Fibroblast of gingiva (primary cell): Measurements from ENCODE around the gene NAV3.

Experiments used
- DNase-seq: peaks from one replicate; pipeline ENCODE4 v3.0.0-alpha.2; 2011; ENCODE audit warnings: low read depth

The NAV3 gene, protein sequence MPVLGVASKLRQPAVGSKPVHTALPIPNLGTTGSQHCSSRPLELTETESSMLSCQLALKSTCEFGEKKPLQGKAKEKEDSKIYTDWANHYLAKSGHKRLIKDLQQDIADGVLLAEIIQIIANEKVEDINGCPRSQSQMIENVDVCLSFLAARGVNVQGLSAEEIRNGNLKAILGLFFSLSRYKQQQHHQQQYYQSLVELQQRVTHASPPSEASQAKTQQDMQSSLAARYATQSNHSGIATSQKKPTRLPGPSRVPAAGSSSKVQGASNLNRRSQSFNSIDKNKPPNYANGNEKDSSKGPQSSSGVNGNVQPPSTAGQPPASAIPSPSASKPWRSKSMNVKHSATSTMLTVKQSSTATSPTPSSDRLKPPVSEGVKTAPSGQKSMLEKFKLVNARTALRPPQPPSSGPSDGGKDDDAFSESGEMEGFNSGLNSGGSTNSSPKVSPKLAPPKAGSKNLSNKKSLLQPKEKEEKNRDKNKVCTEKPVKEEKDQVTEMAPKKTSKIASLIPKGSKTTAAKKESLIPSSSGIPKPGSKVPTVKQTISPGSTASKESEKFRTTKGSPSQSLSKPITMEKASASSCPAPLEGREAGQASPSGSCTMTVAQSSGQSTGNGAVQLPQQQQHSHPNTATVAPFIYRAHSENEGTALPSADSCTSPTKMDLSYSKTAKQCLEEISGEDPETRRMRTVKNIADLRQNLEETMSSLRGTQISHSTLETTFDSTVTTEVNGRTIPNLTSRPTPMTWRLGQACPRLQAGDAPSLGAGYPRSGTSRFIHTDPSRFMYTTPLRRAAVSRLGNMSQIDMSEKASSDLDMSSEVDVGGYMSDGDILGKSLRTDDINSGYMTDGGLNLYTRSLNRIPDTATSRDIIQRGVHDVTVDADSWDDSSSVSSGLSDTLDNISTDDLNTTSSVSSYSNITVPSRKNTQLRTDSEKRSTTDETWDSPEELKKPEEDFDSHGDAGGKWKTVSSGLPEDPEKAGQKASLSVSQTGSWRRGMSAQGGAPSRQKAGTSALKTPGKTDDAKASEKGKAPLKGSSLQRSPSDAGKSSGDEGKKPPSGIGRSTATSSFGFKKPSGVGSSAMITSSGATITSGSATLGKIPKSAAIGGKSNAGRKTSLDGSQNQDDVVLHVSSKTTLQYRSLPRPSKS (N-terminal part only)

DNA sequence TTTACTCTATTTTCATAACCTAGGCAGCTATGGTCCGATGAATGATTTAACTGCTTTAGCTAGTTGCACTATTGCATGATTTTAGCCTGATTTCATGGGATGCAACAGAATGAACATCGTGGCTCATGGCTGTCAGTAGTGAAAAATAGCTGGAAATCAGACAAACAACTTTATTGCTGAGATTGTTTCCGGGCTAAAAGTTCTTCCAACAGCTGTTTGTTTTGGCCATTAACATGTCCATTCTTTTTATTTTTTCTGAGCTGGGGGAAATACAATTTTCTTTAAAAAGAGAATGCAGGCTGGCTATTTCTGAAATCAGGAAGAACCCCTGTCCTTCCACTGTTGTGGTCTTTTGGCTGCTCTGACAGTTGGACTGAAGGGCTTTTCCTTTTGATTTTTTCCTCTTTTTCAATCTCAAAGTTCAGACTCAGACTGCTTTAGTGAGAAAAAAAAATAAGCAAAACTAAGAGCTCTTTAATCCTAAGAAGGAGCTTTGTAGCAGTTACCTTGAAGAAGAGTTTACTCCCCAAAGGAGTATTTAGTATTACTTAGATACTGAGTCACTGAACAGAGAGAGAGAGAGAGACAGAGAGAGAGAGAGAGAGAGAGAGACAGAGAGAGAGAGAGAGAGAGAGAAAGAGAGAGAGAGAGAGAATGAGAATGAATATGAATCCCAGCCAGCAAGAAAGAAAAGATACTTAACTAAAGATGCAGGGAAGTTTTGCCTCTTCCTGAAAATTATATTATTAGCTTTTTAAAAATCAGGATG is at the start of gene NAV3:
Gene NAV3, plus strand, starts transcription at position 312 of the 769 bp plus-strand sequence. CDS start 568 bp downstream, outside the sequence.
- peak; percentile 21 for DNase-seq

DNA sequence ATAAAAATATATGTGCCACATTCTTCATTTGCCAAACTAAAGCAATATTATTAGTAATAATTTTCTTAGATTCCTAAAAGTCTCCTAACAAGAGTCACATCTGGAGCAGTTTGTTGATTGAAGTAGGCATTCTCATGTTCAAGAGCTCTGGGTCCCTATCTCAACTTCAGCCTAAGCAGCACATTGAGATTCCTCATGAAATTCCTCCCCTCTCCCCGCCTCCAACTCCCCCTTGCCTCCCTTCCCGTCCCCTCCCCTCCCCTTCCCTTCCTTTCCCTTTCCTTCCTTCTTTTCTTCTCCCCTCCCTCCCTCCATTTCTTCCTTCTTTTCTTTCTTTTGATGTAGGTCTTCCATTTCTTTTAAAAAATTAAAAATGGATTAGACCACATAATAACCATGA is 48.7 kb upstream of the NAV3 start:
- DNase-seq = no peak

DNA sequence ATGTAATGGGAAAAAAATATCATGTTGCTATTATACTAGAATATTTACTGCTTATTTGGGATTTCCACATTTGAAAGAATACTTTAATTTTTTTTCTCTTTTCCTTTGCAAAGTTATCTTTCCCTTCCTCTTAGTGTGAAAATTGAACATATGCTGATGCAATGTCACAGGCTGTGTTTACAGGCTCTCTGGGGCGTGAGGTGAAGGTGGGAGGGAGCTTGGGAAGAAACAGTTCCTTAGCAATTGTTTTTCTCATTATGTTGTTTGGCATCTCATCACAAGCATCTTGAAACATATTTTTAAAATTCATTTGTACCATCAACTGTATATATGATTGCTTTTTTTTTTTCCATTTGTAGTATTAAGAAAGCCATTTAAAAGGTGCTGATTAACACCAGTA is 47.9 kb upstream of the NAV3 start:
- no peak for DNase-seq

DNA sequence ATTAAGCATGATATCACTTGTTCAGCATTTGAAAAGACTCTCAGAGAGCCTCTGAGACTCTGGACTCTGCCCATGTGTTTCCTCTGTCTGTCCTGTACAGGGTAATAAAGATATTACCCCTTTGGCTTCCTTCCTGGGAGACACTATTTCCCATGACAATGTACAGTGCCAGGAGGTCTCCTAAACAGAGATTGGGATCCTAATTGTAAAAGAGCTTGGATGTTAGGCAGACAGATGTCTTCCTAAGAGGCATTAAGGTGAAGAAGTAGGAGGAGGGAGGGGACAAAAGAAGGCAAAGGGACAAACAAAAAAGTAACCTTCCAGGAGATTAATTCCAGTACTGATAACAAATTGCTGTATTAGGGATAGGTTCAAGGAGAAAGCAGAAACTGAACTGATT is 45.5 kb upstream of the NAV3 start:
- DNase-seq = no peak

DNA sequence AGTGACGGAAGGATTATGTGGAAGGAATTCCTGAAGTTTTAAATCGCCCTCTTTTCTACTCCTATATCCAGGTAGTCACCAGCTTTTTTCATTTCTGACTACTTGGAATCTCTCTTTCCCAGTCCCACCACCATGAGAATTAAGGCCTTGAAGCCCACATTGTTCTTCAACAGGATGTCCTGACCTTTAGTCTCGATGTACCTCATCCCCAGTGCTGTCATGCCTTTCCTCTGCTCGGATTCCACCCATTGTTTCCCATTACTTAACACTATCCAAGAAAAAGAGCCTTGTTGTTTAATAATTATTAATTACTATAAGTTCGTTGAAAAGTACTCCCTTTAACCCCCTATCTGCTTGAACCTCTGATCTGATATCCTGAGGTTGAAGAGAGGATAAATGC is 44.0 kb upstream of the NAV3 start:
- no peak for DNase-seq

DNA sequence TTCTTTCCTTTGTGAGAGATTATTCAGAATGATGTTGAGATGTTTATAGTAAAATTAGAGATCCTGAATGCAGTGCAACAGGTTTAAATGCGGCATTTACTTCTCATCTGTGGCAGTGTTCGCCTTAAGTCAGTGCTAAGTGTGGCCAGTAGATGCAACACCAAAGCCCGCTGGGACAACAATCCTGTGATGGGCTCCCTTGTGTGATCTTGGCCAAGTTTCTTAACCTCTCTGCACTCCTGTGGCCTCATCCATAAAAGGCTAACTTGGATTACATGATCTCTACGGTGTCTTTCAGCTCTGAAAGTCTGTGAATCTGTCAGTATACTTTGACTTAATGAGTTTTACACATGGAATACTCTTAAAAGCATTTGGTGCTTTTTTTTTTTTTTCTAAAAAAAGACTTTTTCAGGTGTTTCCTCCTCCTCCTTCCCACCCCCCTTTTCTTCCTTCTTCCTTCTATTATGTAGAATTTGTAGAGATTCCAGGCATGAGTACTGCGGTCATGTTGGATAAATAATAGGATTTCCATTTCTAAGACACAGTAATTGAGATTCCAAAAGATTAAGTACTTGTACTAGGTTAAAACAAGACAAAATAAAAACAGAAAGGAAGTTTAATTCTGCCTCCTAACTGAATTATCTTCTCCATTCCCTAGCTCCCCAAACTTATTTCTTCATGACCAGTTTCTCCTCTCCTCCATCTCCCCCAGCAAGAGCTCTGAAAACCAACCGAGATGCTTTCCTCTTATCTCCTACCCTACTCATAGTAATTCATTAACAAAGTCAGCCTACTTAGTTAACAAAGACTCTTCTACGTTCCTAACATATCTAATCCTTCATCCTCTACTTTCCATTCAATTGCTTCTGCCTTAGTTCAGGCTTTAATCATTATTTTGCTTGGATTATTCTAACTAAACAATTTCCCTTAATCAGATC is 42.2 kb upstream of the NAV3 start:
- DNase-seq = no peak

DNA sequence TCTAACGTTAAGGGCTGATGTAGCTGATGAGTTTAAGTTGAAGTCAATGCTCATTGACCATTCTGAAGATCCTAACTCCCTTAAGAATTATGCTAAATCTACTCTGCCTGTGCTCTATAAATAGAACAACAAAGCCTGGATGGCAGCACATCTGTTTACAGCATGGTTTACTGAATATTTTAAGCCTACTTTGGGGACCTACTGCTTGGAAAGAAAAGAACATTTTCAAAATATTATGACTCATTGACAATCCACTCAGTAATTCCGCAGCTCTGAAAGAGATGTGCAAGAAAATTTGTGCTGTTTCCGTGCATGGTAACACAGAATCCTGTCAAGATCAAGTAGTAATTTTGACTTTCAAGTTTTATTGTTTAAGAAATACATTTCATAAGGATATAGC is 35.0 kb upstream of the NAV3 start:
- peak; percentile 58 for DNase-seq

DNA sequence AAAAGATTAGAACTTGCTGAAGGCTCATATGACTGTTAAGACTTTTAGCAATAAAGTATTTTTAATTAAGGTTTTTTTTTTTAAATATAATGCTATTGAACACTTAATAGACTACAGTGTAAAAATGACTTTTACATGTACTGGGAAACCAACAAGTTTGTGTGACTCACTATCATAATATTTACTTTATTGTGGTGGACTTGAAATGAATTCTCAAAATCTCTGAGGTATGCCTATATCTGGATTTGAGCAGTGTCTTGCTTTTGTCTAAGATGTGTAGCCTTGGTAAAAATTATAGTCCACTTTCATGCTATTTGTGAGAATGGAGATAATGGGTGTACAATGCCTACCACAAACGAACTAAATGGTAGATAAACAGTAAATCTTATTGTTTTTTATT is 33.9 kb upstream of the NAV3 start:
- DNase-seq = peak; percentile 23

DNA sequence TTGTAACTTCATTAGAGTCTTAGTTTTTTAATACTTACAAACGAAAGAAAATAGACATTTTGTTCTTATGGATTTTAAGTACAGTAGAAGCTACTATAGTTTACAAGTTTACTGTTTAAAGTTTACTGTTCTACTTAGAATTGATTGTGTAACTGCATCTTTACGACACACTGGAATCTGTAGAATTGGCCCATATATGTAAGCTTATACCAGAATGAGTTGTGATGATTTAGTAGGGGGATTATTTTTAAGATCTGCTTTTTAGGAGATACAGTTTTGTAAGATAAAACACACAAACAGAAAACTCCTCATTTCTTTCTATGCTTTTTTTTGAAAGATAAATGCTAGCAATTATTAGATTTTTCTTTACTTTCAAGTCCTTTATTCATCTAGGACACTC is 30.2 kb upstream of the NAV3 start:
- no peak for DNase-seq

DNA sequence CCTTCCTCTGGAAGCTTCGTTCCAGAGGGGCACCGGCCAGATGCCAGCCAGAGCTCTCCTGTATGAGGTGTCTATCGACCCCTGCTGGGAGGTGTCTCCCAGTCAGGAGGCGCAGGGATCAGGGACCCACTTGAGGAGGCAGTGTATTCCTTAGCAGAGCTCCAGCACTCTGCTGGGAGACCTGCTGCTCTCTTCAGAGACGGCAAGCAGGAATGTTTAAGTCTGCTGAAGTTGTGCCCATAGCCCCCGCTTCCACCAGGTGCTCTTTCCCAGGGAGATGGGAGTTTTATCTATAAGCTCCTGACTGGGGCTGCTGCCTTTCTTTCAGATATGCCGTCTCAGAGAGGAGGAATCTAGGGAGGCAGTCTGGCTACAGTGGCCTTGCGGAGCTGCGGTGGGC is 22.2 kb upstream of the NAV3 start:
- no peak for DNase-seq

DNA sequence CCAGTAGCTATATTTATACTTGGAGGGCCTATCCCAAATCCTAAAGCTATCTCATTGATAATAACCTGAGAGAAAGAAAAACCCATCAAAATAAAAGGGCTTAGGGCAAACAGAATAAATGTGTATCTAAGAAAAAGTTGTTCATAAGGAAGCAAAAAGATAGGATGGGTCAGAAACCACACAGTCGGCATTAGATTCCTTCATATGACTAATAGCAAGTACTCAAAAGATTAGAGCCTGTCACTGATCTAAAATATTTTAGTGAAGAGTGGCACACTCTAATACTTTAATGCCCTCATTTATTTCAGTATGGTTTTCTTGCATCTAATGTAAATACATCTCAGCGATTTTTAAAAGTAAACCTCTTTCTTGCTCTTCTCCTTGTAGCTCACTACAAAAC is 17.1 kb upstream of the NAV3 start:
- no peak for DNase-seq

DNA sequence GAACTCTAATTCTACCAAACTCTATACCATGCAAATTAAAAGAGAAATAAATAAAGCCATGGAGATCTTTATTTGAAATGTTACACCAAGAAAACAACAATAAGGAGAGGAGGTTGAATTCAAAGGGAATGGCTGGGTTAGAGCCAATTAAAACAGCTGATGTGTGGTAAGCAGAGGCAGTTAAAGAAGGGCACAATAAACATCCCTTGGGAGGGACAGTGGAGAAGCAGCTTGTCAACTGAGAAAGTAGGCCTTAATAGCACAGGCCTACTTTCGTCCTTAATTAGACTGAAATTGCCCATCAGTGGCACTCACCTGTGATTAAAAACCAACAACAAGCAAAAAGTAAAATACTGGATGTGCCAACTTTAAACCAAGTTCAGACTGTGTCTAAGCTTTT is 16.3 kb upstream of the NAV3 start:
- no peak for DNase-seq

DNA sequence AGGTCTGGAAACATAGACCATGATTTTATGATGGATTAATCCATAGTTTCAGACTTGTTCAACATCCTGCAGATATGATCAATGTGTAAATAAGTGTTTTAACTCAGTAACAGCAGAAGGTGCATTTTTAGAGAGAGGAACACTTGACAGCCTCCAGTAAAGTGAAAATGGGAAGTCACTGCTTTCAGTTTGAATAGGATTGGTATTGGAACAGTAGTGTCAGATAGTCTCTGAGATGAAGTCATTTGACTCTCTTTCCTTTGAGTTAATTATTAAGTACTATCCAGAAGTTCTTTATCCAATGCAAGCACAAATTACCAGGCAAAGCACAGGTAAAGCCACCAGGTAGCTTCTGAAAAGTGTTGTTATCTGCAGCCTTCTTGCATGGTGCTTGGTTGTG is 14.5 kb upstream of the NAV3 start:
- no peak for DNase-seq

DNA sequence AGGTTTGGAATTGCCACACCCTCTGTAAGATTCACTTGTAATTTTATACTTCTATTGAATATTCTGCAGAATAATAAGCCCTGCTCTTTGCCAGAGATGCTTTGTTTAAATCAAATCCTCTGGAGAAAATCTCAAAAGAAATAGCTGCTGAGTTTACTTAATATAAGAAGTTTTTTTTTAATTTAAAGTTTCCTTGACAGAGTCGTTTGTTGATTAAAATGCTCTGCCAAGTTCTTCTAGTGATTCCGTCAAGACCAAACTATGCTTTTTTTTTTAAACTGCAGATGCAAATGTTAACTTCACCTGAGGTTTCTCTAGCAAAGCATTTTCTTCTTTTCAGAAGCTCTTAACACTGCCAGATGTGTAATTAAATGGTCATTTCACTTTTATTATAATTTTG is 13.4 kb upstream of the NAV3 start:
- no peak for DNase-seq

DNA sequence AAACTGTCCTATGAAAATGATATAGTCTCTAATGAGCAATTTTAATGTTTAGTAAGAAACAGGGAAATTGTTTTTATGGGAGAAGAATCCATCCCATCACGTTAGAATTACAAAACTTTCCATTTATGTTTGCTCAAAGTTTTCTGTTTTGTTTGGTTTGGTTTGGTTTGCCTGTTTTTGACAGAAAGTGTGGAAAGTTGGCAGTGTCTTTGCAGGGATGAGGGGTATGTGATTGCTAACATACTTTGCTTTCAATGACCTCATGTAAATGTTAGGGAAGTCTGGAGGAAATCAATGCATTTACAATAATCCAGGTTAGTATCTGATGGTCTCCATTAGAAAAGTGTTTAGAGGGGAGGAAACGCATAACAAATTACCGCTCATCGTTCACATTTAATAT is 12.3 kb upstream of the NAV3 start:
- no peak for DNase-seq

DNA sequence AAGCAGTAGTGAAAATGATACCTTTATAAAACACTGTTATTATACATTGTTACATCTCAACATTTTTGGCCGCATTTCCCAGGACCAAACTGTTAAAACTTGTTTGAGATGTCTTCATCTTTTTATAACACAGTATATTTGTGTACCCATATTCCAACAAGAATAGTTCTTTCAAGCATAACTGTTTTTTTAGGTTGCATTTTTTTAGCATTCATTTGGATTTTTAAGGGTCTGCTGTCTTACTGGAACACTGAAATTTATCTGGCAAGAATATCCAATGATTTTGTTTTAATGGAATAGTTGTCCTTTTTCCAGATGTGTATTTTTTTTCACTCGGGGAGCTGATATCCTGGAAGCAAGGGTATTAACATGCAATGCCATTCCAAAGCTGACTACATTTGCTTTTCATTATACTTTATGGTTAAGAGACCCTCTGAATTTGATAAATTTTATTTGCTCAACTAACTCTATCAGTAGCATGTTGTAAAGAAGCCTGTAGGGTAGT is 8.9 kb upstream of the NAV3 start:
- no peak for DNase-seq

DNA sequence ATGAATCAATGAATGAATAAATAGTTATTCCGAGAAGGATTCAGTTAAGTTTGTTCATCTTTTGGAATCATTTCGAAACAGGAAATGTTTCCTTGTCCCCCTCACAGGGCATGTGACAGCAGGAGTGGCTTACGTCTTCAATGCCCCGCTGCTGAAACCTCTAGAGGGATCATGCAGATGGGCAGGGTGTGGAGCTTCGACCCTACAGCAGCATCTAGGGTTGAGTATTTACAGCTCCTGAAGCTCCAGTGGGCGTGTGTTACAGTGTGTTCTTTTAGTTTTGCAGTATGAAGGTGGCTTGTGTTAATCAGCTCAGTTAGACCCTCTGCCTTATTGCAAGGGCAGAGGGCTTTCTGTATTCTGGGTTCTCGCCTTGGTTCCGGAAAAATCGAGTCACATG is 2.6 kb downstream of the NAV3 start:
- DNase-seq = no peak

DNA sequence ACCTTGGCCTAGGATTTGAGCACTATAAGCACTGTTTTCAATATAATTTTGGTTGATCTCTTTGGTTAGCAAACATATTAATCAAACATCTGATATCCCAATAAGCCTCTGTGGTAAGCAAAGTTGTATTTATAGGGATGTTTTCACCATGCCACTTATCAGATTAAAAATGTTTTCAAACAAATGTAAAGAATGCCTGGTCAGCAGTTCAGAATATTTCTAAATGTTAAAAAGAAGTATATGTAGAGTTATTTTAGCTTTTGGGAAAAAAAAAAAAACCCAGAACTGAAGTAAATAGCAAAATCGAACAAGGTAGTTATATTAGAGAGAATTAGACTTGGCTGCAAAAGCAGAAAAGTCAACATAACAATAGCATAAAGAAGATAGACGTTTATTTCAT is 3.9 kb downstream of the NAV3 start:
- DNase-seq = no peak

DNA sequence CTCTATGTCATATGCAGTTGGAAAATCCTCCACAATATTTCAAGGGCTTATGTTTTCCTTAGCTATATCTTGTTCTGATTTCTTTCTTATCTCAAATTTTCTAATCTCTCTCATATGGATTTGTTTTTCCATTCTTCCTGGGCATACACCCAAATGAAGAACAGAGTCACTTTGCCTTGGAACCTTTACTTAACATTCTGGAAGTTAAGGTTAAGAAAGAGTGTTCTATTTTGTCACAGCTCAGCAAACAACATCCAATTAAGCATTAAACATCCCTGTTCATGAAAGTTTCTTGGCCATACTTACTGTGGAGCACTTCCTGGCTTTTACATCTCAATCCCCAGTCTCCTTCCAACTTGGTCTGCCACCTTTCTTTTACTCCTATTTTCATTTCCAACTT is 5.3 kb downstream of the NAV3 start:
- no peak for DNase-seq

DNA sequence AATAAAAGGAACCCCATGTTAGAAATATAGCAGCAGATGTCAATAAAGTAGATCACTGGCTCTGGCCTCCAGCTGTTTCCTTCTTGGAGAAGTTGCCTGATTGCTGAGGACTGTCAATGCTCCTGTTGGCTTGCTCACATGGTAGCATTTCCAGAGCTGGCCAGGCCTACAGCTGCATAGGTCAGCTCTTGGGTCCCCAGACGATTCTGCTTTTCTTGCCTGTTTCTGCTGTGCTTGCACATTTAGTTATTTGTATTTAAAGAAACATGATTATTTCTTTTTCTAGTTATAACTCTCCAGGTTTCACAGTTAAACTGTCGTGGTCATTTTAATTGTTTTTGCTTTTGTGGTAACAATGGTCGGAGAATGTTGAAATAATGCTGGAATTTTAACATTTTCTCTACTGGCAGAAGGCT is 7.2 kb downstream of the NAV3 start:
- peak; percentile 10 for DNase-seq

DNA sequence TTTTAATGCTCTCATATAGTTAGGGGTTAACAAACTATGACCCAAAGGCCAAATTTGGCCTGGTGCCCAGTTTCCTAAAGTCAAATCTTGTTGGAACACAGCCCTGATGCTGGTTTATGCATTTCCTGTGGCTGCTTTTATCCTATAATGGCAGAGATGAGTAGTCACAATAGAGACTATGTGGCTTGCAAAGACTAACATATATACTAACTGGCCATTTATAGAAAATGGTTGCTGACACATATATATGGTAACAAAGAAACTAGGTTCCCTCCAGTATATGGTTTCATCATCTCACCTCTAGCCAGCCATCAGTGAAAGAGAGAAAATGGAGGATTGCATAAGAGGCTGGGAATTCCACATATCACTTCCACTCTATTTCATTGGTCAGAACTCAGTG is 10.8 kb downstream of the NAV3 start:
- DNase-seq = no peak
